Loucy (cell line): ENCODE measurements around the gene SCEL.

Experiments
- H2AFZ ChIP-seq: fragments of 200-600 bp; sonication (generic); 2 replicates; pipeline ENCODE4 v1.6.0; 2016; ENCODE audit warnings: antibody characterized with exemption, mild to moderate bottlenecking, low read length, moderate library complexity
- H3F3A ChIP-seq: fragments of 200-600 bp; 2 replicates; pipeline ENCODE4 v1.6.0; 2016; ENCODE audit warnings: antibody characterized with exemption, low read depth, mild to moderate bottlenecking
- H3K27me3 ChIP-seq: fragments of 200-600 bp; sonication (generic); 2 replicates; pipeline ENCODE4 v1.6.1; 2014; ENCODE audit warnings: low read length, mild to moderate bottlenecking; ENCODE audit not compliant: insufficient read depth, poor library complexity, severe bottlenecking
- H3K36me3 ChIP-seq: fragments of 200-600 bp; sonication (generic); 2 replicates; pipeline ENCODE4 v1.6.1; 2016; ENCODE audit warnings: low read length; ENCODE audit not compliant: insufficient read depth
- H3K4me1 ChIP-seq: fragments of 200-600 bp; sonication (generic); 2 replicates; pipeline ENCODE4 v1.5.1; 2014; ENCODE audit warnings: low read length, mild to moderate bottlenecking; ENCODE audit not compliant: insufficient read depth, poor library complexity, severe bottlenecking
- H3K4me2 ChIP-seq: fragments of 200-600 bp; sonication (generic); 2 replicates; pipeline ENCODE4 v1.6.0; 2014; ENCODE audit warnings: antibody characterized with exemption, low read length, low read depth, mild to moderate bottlenecking; ENCODE audit not compliant: poor library complexity, severe bottlenecking
- H3K4me3 ChIP-seq: fragments of 200-600 bp; sonication (generic); 2 replicates; pipeline ENCODE4 v1.5.1; 2014; ENCODE audit warnings: low read length, mild to moderate bottlenecking, mixed read lengths; ENCODE audit not compliant: poor library complexity, severe bottlenecking
- H3K79me2 ChIP-seq: fragments of 200-600 bp; sonication (generic); 2 replicates; pipeline ENCODE4 v1.6.1; 2014; ENCODE audit warnings: low read length; ENCODE audit not compliant: insufficient read depth
- H3K9ac ChIP-seq: fragments of 200-600 bp; sonication (generic); 2 replicates; pipeline ENCODE4 v1.6.0; 2014; ENCODE audit warnings: mild to moderate bottlenecking, low read depth, low read length, moderate library complexity; ENCODE audit not compliant: poor library complexity, severe bottlenecking
- H3K9me2 ChIP-seq: fragments of 200-600 bp; sonication (generic); replicated peaks from 2 replicates; pipeline ENCODE4 v1.6.1; 2016; ENCODE audit warnings: low read depth, low read length, mixed read lengths
- H3K9me3 ChIP-seq: fragments of 200-600 bp; sonication (generic); 2 replicates; pipeline ENCODE4 v1.6.1; 2014; ENCODE audit warnings: mild to moderate bottlenecking, antibody characterized with exemption, low read length, low read depth; ENCODE audit not compliant: insufficient read depth
- H4K20me1 ChIP-seq: fragments of 200-600 bp; sonication (generic); 2 replicates; pipeline ENCODE4 v1.6.0; 2014; ENCODE audit warnings: antibody characterized with exemption, low read length, mild to moderate bottlenecking; ENCODE audit not compliant: insufficient read depth, poor library complexity, severe bottlenecking
- CTCF ChIP-seq: fragments of 200-600 bp; sonication (generic); conservative IDR thresholded peaks from 2 replicates; pipeline ENCODE4 v1.5.1; 2014; ENCODE audit warnings: mild to moderate bottlenecking, antibody characterized with exemption, low read length
- EZH2phosphoT487 ChIP-seq: fragments of 200-600 bp; IDR thresholded peaks from 2 replicates; pipeline ENCODE4 v1.6.1; 2018; ENCODE audit warnings: antibody characterized with exemption, mild to moderate bottlenecking, moderate library complexity, borderline replicate concordance

The SCEL gene

GRCh38 chr13:77571956-77572355 lies 36.5 kb downstream of the SCEL start:
- H2AFZ ChIP-seq = no peak overlapping the region
- H3F3A ChIP-seq = no peaks in the 10 kb centered on the region
- no peaks in the 10 kb centered on the region for H3K36me3 ChIP-seq
- no peak overlapping the region for H3K4me3 ChIP-seq
- no peak overlapping the region for H3K9ac ChIP-seq
- no peaks in the 10 kb centered on the region for H3K4me1 ChIP-seq
- no peaks in the 10 kb centered on the region for H3K79me2 ChIP-seq
- no peaks in the 10 kb centered on the region for H3K9me2 ChIP-seq
- no peaks in the 10 kb centered on the region for H3K9me3 ChIP-seq
- TF ChIP-seq CTCF (no peak), EZH2phosphoT487 (no peak)
- no peaks in the 10 kb centered on the region for H4K20me1 ChIP-seq
- H3K4me2 ChIP-seq = no peak overlapping the region
- H3K27me3 ChIP-seq = no peaks in the 10 kb centered on the region

- Histone ChIP-seq H3K27me3 (no peaks in the 10 kb centered on the region), H4K20me1 (no peaks in the 10 kb centered on the region), H3K4me3 (no peak overlapping the region), H3K9ac (no peak overlapping the region), H3K4me2 (no peak overlapping the region), H3F3A (no peaks in the 10 kb centered on the region), H3K36me3 (no peaks in the 10 kb centered on the region), H2AFZ (no peak overlapping the region), H3K9me2 (no peaks in the 10 kb centered on the region), H3K79me2 (no peaks in the 10 kb centered on the region), H3K4me1 (no peaks in the 10 kb centered on the region), H3K9me3 (no peaks in the 10 kb centered on the region)
- TF ChIP-seq EZH2phosphoT487 (no peak), CTCF (no peak)
Measured at GRCh38 chr13:77574096-77574495, 38.6 kb downstream of the SCEL start.

- H3K36me3 ChIP-seq = no peaks in the 10 kb centered on the region
Measured at GRCh38 chr13:77579959-77580358, 44.5 kb downstream of the SCEL start.

More at GRCh38 chr13:77579959-77580358, 44.5 kb downstream of the SCEL start:
- Histone ChIP-seq H3K9ac (no peak overlapping the region), H3K4me1 (no peaks in the 10 kb centered on the region), H3K27me3 (no peaks in the 10 kb centered on the region), H3F3A (no peaks in the 10 kb centered on the region), H4K20me1 (no peaks in the 10 kb centered on the region), H3K4me3 (no peak overlapping the region), H3K79me2 (no peaks in the 10 kb centered on the region), H3K9me2 (no peaks in the 10 kb centered on the region), H3K9me3 (no peaks in the 10 kb centered on the region), H3K4me2 (no peak overlapping the region), H2AFZ (no peak overlapping the region)
- no peak for TF ChIP-seq CTCF
- TF ChIP-seq EZH2phosphoT487 = no peak
